ENCODE results near the gene C5orf15. TPM values are rescaled to one million over a fixed set of nuclear protein-coding genes. Genes with fewer than 3 reads are reported as not detected.

C5orf15 gene
- polyA plus RNA-seq, 4 donors: 141 to 169 (median 165) TPM

Other genes with a start within 250 kb of the C5orf15 start
- gene VDAC1, start 36.4 kb upstream of the C5orf15 start, polyA plus RNA-seq (ENCODE audit: insufficient read length in 4 of 4): 100 to 1,000 TPM; 184 to 207 (median 205) TPM
- gene TCF7, start 146.1 kb upstream of the C5orf15 start, polyA plus RNA-seq (ENCODE audit: insufficient read length in 4 of 4): 10 to 100 TPM; 11.7 to 14.6 (median 13.2) TPM
- gene SKP1, start 208.3 kb upstream of the C5orf15 start, polyA plus RNA-seq (ENCODE audit: insufficient read length in 4 of 4): 100 to 1,000 TPM; 759 to 899 (median 871) TPM

Measured in right renal pelvis (tissue), 4 donors.